Measurements from ENCODE around the gene TPK1. TPM values are rescaled to one million over a fixed set of nuclear protein-coding genes. Genes with fewer than 3 reads are reported as not detected.

The TPK1 gene
- total RNA-seq, 1 experiment from 2014 or later, result 3.3 TPM

- no peak for ATAC-seq
- no TSS peak for BruUV-seq (replicated peaks)
- POLR2A ChIA-PET, result no interaction called here
- H3K4me3 ChIP-seq (ENCODE audit: low read depth in 2 of 2, low read length in 2 of 2), result no peak overlapping the region
- no peak for TF ChIP-seq POLR2AphosphoS5 (IDR thresholded peaks at IDR 0.05; ENCODE audit: low read depth, low read length)
- TF ChIP-seq REST (IDR thresholded peaks at IDR 0.05; ENCODE audit: insufficient read depth in 1 of 2, low read depth in 2 of 2, low read length in 1 of 2), result no peak
- TF ChIP-seq CTCF (IDR thresholded peaks at IDR 0.05), result no peak
- TF ChIP-seq SIN3A (IDR thresholded peaks at IDR 0.05; ENCODE audit: borderline replicate concordance, insufficient read depth, low read depth, low read length), result no peak
- TF ChIP-seq TCF7L2 (IDR thresholded peaks at IDR 0.05; ENCODE audit: low read depth, low read length), result no peak
- no peaks in the 10 kb centered on the region for H3K9me3 ChIP-seq (ENCODE audit: control insufficient read depth, insufficient read depth, low read depth, low read length)
- CTCF ChIA-PET, result no interaction called here
- H3K27me3 ChIP-seq (ENCODE audit: control insufficient read depth, insufficient read depth, low read length), result no peaks in the 10 kb centered on the region
- intact Hi-C loops (cut with micrococcal nuclease; ENCODE audit: unreplicated experiment) (no loop called here), in situ Hi-C loops (cut with HindIII; ENCODE audit: low pct_unique_long_range_greater_than_20kb, low sequenced_read_pairs) (no loop called here)
- H3K4me1 ChIP-seq (ENCODE audit: control insufficient read depth, insufficient read depth, low read length), result no peaks in the 10 kb centered on the region
- no peak overlapping the region for H3K27ac ChIP-seq (ENCODE audit: low read length)
- DNase-seq (ENCODE audit: low read depth, low spot score), result no peak
- H3K36me3 ChIP-seq (ENCODE audit: control insufficient read depth, insufficient read depth, low read length), result no peaks in the 10 kb centered on the region
These were observed 50.3 kb downstream of the TPK1 start for GRCh38 chr7:144785521-144785920.

GRCh38 chr7:144784943-144785342 is 50.9 kb downstream of the TPK1 start:
- H3K36me3 ChIP-seq (ENCODE audit: control insufficient read depth, insufficient read depth, low read length), result no peaks in the 10 kb centered on the region
- intact Hi-C loops (cut with micrococcal nuclease; ENCODE audit: unreplicated experiment), result no loop called here
- no peak for TF ChIP-seq SIN3A (IDR thresholded peaks at IDR 0.05; ENCODE audit: borderline replicate concordance, insufficient read depth, low read depth, low read length)
- TF ChIP-seq REST (IDR thresholded peaks at IDR 0.05; ENCODE audit: insufficient read depth in 1 of 2, low read depth in 2 of 2, low read length in 1 of 2), result no peak
- no peak for TF ChIP-seq POLR2AphosphoS5 (IDR thresholded peaks at IDR 0.05; ENCODE audit: low read depth, low read length)
- TF ChIP-seq TCF7L2 (IDR thresholded peaks at IDR 0.05; ENCODE audit: low read depth, low read length), result no peak
- TF ChIP-seq CTCF (IDR thresholded peaks at IDR 0.05), result no peak
- ChIA-PET CTCF (no interaction called here), POLR2A (no interaction called here)
- in situ Hi-C loops (cut with HindIII; ENCODE audit: low pct_unique_long_range_greater_than_20kb, low sequenced_read_pairs), result no loop called here
- H3K4me3 ChIP-seq (ENCODE audit: low read depth in 2 of 2, low read length in 2 of 2), result no peak overlapping the region
- no peaks in the 10 kb centered on the region for H3K4me1 ChIP-seq (ENCODE audit: control insufficient read depth, insufficient read depth, low read length)
- ATAC-seq, result no peak
- no TSS peak for BruUV-seq (replicated peaks)
- H3K9me3 ChIP-seq (ENCODE audit: control insufficient read depth, insufficient read depth, low read depth, low read length), result no peaks in the 10 kb centered on the region
- DNase-seq (ENCODE audit: low read depth, low spot score), result no peak
- H3K27ac ChIP-seq (ENCODE audit: low read length), result no peak overlapping the region
- no peaks in the 10 kb centered on the region for H3K27me3 ChIP-seq (ENCODE audit: control insufficient read depth, insufficient read depth, low read length)

Measured in Panc1 (cell line).